ENCODE results near the gene APOBEC3A.

The APOBEC3A gene

GRCh38 chr22:38964989-38965388 lies 7.6 kb downstream of the APOBEC3A start:
- TF ChIP-seq FOXP2 (optimal IDR thresholded peaks at IDR 0.05; ENCODE audit: borderline replicate concordance, extremely low read depth, extremely low read length, insufficient read depth) (no peak), TAF1 (IDR thresholded peaks at IDR 0.05; ENCODE audit: borderline replicate concordance, insufficient read depth, low read length) (no peak), SIN3A (IDR thresholded peaks at IDR 0.05; ENCODE audit: borderline replicate concordance, insufficient read depth, low read length) (no peak), POLR2AphosphoS5 (IDR thresholded peaks at IDR 0.05; ENCODE audit: low read depth, low read length) (no peak)
- TF ChIP-seq, protein P1, sequence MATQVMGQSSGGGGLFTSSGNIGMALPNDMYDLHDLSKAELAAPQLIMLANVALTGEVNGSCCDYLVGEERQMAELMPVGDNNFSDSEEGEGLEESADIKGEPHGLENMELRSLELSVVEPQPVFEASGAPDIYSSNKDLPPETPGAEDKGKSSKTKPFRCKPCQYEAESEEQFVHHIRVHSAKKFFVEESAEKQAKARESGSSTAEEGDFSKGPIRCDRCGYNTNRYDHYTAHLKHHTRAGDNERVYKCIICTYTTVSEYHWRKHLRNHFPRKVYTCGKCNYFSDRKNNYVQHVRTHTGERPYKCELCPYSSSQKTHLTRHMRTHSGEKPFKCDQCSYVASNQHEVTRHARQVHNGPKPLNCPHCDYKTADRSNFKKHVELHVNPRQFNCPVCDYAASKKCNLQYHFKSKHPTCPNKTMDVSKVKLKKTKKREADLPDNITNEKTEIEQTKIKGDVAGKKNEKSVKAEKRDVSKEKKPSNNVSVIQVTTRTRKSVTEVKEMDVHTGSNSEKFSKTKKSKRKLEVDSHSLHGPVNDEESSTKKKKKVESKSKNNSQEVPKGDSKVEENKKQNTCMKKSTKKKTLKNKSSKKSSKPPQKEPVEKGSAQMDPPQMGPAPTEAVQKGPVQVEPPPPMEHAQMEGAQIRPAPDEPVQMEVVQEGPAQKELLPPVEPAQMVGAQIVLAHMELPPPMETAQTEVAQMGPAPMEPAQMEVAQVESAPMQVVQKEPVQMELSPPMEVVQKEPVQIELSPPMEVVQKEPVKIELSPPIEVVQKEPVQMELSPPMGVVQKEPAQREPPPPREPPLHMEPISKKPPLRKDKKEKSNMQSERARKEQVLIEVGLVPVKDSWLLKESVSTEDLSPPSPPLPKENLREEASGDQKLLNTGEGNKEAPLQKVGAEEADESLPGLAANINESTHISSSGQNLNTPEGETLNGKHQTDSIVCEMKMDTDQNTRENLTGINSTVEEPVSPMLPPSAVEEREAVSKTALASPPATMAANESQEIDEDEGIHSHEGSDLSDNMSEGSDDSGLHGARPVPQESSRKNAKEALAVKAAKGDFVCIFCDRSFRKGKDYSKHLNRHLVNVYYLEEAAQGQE (IDR thresholded peaks at IDR 0.05; ENCODE audit: insufficient read depth in 1 of 2, low read depth in 2 of 2, low read length in 2 of 2): no peak

- TF ChIP-seq POLR2AphosphoS5 (IDR thresholded peaks at IDR 0.05; ENCODE audit: low read depth, low read length) (no peak), TAF1 (IDR thresholded peaks at IDR 0.05; ENCODE audit: borderline replicate concordance, insufficient read depth, low read length) (no peak), SIN3A (IDR thresholded peaks at IDR 0.05; ENCODE audit: borderline replicate concordance, insufficient read depth, low read length) (no peak), FOXP2 (optimal IDR thresholded peaks at IDR 0.05; ENCODE audit: borderline replicate concordance, extremely low read depth, extremely low read length, insufficient read depth) (no peak)
- TF ChIP-seq, protein P1 (IDR thresholded peaks at IDR 0.05; ENCODE audit: insufficient read depth in 1 of 2, low read depth in 2 of 2, low read length in 2 of 2): no peak
Measured at GRCh38 chr22:38965614-38966379, 8.4 kb downstream of the APOBEC3A start.

GRCh38 chr22:38966380-38966702 lies 8.9 kb downstream of the APOBEC3A start:
- TF ChIP-seq TAF1 (IDR thresholded peaks at IDR 0.05; ENCODE audit: borderline replicate concordance, insufficient read depth, low read length) (no peak), POLR2AphosphoS5 (IDR thresholded peaks at IDR 0.05; ENCODE audit: low read depth, low read length) (no peak), SIN3A (IDR thresholded peaks at IDR 0.05; ENCODE audit: borderline replicate concordance, insufficient read depth, low read length) (no peak), FOXP2 (optimal IDR thresholded peaks at IDR 0.05; ENCODE audit: borderline replicate concordance, extremely low read depth, extremely low read length, insufficient read depth) (no peak)
- TF ChIP-seq, protein P1 (IDR thresholded peaks at IDR 0.05; ENCODE audit: insufficient read depth in 1 of 2, low read depth in 2 of 2, low read length in 2 of 2): no peak

- no peak for TF ChIP-seq FOXP2 (optimal IDR thresholded peaks at IDR 0.05; ENCODE audit: borderline replicate concordance, extremely low read depth, extremely low read length, insufficient read depth)
- no peak for TF ChIP-seq TAF1 (IDR thresholded peaks at IDR 0.05; ENCODE audit: borderline replicate concordance, insufficient read depth, low read length)
- no peak for TF ChIP-seq POLR2AphosphoS5 (IDR thresholded peaks at IDR 0.05; ENCODE audit: low read depth, low read length)
- TF ChIP-seq, protein P1 (IDR thresholded peaks at IDR 0.05; ENCODE audit: insufficient read depth in 1 of 2, low read depth in 2 of 2, low read length in 2 of 2): no peak
- TF ChIP-seq SIN3A (IDR thresholded peaks at IDR 0.05; ENCODE audit: borderline replicate concordance, insufficient read depth, low read length): no peak
Measured at GRCh38 chr22:38966942-38967341, 9.5 kb downstream of the APOBEC3A start.
